CD4-positive, alpha-beta T cell treated with Interleukin-12 subunit alpha and Interleukin-12 subunit beta, for 1 hour (primary cell): Measurements from ENCODE around the gene APLF.
"Not testable (repeated sequence)": the region's sequence is repeated elsewhere in the genome, so short reads cannot be mapped to it uniquely, and the experiment has no call there.

Experiments used
- DNase-seq: peaks from one replicate; pipeline ENCODE4 v3.0.0-alpha.2; 2020

The APLF gene

DNA sequence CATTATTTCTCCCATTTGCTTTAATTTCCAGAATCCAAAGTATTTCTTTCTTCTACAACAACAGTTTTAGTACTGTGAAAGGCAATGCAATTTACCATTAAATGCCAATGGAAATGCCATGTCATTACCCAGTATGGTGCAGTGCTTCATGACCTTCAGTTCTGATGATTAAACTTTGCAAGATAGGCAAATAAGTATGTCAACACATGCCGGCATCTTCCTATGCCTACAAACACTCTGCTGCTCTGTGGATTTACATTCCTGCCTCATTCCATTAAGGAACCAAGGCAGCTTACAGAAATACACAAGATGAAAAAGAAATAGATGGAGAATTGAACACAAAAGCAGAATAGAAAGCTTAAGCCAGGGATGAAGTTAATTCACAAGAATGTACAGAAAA, 123.3 kb downstream of the APLF start:
- DNase-seq, result no peak

DNA sequence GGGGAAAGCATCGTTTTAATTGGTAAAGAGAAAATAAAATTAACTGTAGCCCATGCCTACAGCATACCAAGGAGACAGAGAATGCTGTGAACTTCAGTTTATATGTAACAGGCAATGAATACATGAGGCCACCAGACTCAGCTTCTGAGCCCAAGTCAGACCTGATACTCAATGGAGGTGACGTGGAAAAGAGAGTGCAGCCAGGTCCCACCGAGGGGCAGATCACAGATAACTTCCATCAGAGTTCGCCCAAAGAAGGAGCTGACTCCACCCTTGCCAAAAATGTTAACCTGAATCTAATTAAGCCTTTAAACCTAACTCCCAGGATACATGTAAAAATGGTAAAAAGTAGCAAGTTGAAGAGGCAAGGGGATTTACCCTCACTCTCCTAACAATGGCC, 123.8 kb downstream of the APLF start:
- DNase-seq, result no peak

DNA sequence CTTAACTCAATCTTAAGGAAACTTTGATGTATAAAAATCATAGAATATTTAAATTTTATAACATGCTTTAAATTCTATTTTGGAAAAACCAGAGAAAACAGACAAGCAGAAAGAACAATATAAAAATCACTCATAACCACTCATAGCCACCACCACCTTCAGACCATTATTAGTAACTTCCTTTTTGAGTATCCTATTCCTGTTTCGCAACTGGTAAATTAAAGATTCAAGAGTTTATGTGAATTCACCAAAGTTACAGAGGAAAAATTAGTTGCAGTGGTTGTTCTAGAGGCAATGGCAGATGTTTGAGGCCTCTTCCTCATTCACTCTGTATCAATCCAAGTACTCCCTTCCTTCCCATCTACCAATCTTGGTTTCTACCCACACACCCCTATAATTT, 126.7 kb downstream of the APLF start:
- DNase-seq, result no peak

DNA sequence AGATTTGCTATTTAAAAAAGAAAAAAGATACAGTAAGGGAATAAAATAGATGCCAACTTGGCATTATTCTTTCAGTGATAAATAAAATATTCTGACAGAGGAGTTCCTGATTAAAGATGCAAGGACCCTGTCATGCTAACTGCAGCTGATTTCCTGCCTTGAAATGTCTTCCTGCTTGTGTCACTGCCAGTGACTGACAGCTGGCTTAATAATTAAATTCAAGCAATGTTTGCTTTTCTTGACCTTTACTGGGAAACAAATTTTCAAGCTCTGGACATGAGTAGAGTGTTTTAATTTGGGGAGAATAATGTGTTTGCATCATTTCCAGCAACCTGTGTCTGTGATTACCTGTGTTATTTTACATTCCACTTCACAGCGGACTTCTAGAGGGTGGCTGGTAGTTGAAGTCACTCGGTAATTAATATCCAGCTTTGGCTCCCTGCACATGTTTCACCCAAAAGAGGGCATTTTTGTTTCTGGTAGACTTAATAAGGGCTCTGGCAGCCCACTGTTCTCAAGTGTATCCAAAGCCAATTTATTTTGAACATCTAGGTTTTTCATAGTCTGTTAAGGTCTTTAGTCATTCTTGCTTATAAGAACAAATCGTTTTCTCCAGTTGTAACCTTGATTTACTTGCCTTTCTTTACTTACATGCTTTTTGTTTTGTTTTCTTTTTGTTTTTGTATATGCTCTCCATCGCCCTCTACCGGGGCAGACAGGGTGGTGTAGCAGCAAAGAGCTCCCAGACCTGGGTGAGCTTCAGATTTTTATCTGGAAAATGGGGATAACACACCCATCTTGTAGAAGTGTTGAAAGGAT, 127.5 kb downstream of the APLF start:
- peak; percentile 57 for DNase-seq

DNA sequence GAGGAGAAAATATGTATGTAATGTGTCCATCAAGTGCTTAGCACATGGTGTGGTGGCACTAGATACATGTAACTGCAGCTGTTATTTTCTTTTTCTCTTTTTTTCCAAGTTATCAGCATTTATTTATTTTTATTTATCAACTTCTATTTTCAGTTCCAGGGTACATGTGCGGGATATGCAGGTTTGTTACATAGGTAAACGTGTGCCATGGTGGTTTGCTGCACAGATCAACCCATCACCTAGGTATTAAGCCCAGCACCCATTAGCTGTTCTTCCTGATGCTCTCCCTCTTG, 128.1 kb downstream of the APLF start:
- not testable (repeated sequence) for DNase-seq

DNA sequence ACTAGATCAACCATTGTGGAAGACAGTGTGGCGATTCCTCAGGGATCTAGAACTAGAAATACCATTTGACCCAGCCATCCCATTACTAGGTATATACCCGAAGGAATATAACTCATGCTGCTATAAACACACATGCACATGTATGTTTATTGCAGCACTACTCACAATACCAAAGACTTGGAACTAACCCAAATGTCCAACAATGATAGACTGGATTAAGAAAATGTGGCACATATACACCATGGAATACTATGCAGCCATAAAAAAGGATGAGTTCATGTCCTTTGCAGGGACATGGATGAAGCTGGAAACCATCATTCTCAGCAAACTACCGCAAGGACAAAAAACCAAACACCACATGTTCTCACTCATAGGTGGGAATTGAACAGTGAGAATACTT, 133.1 kb downstream of the APLF start:
- DNase-seq, result not testable (repeated sequence)

DNA sequence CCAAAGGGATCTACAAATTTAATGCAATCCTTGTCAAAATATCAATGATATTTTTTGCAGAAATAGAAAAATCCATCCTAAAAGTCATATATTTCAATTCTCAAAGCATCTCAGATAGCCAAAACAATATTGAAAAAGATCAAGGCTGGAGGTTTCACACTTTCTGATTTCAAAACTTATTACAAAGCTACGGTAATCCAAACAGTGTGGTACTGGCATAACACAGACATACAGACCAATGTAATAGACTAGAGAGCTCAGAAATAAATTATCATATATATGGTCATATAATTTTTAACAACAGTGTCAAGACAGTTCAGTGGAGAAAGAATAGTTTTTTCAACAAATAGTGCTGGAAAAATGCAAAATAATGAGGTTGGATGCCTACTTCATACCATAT, 135.7 kb downstream of the APLF start:
- no peak for DNase-seq

DNA sequence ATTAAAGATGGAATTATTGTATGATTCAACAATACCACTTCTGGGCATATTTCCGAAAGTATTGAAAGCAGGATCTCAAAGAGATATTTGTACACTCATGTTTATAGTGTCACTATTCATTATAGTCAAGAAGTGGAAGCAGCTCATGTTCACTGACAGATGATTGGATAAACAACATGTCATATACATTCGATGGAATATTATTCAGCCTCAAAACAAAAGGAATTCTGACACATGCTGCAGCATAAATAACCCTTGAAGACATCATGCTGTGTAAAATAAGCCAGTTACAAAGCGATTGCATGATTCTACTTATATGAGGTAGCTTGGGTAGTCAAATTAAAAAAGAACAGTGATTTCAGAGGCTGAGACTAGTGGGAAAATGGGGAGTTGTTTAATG, 136.7 kb downstream of the APLF start:
- DNase-seq, result no peak

DNA sequence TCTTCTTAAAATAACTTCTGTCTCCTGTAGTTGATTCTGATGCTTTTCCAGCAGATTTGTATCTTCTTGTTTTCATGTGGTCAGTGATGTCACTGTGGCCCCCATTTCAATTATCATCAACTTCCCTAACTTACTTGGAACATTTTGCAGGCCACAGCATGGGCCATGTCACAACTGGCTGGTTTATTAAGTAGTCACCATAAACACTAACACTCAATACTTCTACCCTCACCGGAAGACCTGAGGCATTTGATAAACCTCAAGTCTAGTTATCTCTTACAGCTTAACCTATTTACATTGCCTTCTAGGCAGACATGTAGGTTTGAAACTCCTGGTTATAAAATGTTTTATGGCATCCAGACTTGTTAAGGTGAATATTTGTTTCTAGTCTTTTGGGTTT, 138.6 kb downstream of the APLF start:
- no peak for DNase-seq

DNA sequence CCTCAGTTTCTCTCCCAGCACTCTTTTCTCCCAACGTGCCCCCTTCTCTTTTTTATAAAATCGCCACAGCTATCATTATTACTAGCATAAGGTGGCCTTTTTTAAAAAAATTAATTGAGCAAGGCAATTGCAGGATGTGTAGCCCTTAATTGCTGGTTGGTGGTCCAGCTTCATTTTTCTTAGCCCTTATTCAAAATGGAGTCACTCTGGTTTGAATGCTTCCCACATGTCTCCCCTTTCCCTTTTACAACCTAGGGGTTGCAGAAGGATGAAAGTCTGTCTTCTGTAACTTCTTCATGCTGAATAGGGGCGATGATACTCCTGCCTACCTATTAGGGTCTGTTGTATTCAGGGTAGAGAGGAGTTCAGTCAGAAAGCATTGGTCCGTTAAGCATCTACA, 139.4 kb downstream of the APLF start:
- DNase-seq, result no peak

DNA sequence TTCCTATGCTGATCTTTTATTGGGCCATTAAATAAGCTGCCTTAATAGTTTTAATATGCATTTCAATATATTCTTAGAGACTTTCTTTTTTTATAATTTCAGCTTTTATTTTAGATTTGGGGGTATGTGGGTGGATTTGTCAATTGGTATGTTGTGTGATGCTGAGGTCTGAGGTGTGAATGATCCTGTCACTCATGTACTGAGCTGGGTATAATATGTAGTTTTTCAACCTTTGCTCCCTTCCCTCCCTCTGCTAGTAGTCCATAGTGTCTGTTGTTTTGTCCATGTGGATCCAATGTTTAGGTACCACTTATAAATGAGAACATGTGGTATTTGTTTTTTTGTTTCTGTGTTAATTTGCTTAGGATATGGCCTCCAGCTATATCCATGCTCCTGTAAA, 140.5 kb downstream of the APLF start:
- DNase-seq, result no peak

DNA sequence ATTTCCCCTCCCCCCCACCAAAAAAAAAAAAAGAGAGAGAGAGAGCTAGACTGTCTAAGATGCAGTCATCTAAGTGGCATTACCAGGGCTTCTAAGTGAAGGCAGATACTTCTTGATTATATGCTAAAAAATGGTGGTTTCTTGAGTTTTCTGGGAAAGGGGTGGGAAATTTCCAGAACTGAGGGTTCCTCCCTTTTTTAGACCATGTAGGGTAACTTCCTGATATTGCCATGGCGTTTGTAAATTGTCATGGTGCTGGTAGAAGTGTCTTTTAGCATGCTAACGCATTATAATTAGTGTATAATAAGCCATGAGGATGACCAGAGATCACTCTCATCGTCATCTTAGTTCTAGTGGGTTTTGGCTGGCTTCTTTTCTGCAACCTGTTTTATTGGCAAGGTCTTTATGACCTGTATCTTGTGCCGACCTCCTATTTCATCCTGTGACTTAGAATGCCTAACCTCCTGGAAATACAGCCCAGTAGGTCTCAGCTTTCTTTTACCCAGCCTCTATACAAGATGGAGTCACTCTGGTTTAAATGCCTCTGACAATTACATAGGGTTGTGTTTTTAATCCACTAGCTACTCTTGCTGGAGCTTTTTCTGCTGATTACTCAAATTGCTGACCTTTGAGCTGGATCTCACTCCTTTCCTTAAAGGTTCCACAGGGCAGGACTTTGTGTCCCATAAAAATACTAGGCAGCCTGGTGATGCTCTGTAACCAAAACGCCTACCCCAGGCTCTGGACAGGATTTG, 145.6 kb downstream of the APLF start:
- no peak for DNase-seq

DNA sequence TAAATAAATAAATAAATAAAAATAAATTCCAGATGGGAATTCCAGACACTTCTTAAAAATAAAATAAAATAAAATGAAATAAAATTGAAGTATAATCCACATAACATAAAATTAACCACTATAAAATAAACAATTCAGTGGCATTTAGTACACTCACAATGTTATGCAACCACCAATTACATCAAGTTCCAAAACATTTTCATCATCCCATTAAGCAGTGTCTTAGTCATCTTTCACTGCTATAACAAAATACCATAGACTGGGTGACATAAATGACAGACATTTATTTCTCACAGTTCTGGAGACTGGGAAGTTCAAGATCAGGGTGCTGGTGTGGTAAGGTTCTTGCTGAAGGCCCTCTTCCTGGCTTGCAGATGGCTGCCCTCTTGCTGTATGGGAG, 153.4 kb downstream of the APLF start:
- no peak for DNase-seq

DNA sequence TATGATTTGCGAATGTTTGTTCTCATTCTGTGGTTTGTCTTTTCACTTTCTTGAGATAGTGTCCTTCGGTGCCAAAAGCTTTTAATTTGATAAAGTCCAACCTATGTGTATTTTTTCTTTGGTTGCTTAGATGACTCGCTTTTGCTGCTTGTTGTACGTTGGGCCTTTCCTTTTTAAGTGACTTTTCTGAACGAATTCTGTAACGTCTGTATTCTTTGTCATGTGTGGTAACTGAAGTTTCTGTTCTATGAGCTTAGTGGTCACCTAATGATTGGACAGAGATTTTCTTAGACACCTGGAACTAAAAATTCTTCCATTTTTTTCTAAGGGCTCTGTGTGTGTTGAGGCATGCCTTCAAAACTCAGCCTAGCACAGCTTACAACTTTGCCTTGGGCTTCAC, 156.4 kb downstream of the APLF start:
- DNase-seq, result no peak

DNA sequence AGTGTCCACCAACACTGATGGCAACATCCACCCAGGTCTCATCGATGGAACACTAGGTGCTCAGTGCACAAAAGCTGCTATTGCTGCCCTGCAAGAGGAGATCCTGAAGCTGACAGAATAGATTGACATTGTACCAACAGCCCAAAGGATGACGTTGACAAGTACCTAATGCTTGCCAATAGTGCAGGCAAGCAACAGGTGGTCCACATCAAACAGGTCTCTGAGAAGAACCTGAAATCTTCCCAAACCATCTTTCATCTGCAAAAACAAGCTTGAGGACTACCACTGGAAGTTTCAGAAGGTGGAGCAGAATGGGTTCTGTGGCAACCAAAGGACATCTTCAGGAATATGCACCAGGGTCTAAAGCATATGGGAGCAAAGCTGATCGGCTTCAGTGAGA, 160.2 kb downstream of the APLF start:
- DNase-seq, result no peak
